ENCODE measurements around the gene HYOU1.
"Not testable (repeated sequence)": the region's sequence is repeated elsewhere in the genome, so short reads cannot be mapped to it uniquely, and the experiment has no call there.

The HYOU1 gene

GRCh38 chr11:119042927-119043326 lies 14.1 kb downstream of the HYOU1 start:
- DNase-seq, result no peak

DNA sequence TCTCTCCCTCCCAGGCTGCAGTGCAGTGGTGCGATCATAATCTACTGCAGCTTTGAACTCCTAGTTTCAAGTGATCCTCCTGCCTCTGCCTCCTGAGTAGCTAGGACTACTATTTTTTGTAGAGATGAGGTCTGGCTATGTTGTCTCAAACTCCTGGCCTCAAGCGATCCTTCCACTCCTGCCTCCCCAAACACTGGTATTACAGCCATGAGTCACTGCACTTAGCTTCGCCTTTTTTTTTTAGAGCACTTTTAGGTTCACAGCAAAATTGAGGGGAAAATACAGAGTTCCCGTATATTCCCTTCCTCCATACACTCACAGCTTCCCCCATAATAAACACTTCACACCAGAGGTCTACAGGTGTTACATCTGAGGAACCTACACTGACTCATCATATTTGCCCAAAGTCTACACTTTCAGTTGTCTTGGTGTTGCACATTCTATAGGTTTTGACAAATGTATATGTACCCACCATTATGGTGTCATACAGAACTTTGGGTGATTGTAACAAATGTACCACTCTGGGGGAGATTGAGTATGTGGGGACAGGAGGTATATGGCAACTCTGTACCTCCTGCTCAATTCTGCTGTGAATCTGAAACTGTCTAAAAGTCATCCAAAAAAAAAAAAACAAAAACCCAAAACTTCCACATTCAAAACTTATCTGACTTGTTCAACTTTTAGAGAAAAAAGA lies 15.0 kb downstream of the HYOU1 start:
- DNase-seq, result no peak

GRCh38 chr11:119039471-119039870 lies 17.5 kb downstream of the HYOU1 start:
- not testable (repeated sequence) for DNase-seq

DNA sequence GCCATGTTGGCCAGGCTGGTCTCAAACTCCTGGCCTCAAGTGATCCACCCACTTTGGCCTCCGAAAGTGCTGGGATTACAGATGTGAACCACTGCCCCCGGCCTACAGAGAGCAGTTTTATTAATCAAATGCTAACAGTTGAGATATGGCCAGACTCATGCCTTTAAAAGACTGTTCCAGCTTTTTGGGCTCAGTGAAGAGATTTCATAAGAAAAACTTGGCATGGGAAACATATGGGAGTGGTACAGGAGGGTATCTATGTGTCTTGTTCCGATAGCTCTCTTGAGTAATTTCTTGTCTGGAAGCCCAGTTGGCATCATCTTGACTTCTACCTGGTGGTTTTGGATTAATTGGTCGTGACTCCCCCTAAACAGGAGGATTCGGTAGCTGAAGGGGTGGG lies 18.1 kb downstream of the HYOU1 start:
- DNase-seq, result no peak

GRCh38 chr11:119034813-119035212 lies 22.2 kb downstream of the HYOU1 start:
- DNase-seq, result no peak

DNA sequence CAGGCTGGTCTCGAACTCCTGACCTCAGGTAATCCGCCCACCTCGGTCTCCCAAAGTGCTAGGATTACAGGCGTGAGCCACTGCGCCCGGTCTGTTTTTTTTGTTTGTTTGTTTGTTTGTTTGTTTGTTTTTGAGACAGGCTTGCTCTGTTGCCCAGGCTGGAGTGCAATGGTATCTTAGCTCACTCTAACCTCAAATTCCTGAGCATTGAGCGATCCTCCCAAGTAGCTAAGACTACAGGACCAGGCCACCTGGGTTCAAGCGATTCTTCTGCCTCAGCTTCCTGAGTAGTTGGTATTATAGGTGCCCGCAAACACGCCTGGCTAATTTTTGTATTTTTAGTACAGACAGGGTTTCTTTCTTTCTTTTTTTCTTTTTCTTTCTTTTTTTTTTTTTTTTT lies 23.6 kb downstream of the HYOU1 start:
- not testable (repeated sequence) for DNase-seq

GRCh38 chr11:119031912-119032280 lies 25.1 kb downstream of the HYOU1 start:
- DNase-seq, result no peak

DNA sequence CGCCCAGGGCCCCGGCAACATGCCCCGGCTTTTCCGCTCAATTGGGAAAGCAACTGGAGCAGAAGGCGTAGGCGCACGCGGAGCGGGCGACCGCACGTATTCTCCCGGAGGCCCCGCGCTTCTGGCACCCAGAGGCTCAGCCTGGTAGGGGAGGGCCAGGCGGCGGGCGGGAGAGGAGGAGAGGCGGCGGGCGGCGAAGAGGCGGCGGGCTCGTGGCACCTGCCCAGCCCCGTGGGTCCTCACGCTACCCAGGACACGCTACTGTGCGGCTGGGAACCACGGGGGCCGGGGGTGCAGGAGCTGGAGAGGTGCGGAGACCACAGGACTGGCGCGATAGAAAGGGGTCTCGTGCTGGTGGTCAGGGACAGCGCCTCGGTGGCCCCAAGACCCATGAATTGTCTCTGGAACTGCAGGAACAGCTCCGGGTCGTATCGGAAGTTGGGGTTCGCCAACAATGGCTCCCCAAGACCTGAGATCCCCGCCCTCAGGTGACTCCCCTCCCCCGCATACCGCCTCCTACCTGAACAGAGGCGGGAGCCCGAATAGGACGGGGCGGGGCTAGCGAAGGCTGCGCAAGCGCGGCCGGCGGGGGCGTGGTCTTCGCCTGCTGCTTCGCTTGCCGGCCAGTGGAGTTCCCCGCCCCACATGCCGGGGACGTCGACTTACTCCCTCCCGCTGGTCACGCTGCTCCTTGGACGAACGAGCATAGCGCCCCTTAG lies 26.5 kb downstream of the HYOU1 start, which contains the start of gene SLC37A4:
Gene SLC37A4, minus strand, starts transcription at position 549 of the 719 bp plus-strand sequence.
- peak; percentile 97 for DNase-seq

GRCh38 chr11:119030029-119030328 lies 27.0 kb downstream of the HYOU1 start:
- DNase-seq, result no peak

DNA sequence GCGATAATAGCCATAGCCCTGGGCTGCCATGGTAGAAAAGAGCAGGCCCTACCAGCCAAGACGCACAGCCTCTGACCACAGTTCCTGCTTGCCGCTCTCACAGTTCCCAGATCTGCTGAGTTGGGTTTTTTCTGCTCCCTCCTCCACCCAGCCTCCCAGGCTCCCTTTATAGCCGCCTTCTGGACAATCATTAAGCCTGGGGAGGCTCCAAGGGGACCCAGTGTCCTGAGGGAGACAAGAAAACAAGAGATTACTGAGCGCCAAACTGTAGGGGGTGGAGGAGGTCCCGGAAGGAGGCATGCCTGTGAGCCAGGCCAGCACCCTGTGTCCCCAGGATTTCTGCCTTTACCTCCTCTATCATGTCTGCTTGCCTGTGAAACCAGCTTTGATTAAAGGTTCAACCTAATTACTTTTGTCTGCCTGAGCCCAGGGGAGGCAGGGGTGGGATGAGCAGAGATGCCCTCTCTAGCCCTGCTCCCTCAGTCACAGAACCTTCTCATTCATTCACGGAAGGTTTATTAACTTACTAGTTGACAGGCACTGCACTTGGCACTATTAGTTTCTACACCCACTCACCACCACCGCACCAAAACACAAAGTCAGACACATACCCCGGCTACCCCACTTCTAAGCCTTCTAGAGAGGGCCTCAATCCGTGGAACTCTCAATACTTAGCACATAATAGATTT lies 27.5 kb downstream of the HYOU1 start:
- peak; percentile 41 for DNase-seq

GRCh38 chr11:119029069-119029339 lies 28.0 kb downstream of the HYOU1 start:
- DNase-seq, result no peak

DNA sequence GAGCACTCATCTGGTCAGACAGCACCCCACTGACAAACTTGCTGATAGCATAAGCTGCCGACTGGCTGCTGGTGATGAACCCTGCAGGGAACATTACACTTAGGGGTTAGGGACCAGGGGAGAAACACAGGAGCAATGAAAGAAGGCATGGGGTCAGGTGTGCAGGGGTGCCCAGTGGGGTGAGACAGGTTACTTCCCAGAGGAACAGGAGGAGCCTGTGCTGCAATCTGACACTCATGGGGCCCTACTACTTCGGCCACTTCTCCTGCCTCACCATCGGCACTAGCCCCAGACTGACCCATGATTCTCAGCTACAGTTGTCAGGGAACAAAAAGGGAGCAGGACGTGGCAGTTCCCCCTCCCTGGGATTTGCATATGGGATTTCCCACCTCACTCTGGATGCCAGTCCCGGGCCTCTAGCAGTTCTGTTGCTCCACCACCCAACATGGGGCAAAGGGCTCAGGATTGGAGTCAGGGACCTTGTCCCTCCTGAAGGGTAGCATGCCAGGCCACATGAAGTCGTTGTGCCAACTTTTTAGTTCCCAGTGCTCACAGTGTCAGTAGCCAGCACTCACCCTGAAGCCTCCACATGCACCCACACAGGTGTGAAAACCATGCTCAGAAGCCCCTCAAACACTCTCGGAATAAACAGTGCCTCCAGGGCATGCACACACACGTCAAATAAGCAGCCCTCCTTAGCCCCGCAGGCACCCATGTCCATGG lies 28.5 kb downstream of the HYOU1 start:
- no peak for DNase-seq

GRCh38 chr11:119027561-119028345 lies 29.3 kb downstream of the HYOU1 start:
- no peak for DNase-seq

GRCh38 chr11:119026970-119027369 lies 30.0 kb downstream of the HYOU1 start:
- no peak for DNase-seq

DNA sequence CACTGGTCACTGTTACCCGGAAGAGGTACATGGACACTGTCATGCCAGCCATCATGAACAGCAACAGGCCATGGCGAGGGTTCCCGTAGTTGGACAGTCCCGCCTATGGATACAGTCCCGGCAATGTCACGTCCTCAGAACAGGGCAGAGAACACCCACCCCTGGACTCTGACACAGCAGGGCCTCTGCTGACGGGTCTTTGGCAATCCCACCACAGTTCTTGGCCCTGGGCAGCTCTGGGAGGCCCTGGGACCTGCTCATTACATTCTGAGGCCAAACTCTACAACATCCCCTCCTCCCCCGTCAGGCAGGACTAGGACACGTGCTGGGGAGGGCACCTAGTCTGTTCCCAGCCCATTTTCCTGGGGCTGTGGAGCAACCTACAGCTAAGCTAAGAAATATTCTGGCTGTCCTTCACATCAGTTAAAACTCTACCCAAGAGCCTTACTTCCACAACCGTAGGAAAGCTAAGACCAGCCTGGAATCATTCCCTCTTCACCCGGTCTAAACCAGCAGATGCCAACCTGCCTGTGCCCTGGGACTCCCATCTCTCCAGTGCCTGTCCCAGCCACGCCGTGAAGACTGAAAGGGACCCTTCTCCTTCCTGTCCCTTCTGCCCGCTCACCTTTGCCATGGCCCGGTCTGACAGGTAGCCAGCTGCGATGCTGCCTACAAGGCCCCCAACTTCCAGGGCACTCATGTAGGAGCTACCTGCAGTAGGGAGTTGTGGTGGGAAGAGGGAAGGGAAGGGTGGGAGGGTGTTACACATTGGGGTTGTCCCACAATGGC lies 30.8 kb downstream of the HYOU1 start:
- no peak for DNase-seq

DNA sequence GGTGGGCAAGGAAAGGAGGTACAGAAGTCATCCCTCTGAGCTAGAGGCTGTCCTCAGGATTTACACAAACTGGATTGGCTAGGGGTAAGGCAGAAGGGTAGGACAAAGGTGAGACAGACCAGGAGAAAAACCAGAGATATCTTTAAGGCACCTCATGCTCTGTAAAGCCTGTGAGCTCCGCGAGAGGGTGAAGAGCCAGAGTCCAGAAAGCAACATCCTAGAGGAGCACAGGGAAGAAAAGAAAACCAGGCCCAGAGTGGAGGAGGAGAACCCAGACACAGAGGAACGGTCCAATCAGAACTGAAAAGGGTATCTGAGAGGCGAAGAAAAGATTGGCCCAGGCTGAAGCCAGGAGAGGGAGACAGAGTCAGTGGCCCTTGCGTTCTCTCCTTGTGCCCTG lies 31.5 kb downstream of the HYOU1 start:
- DNase-seq, result no peak

- no peak for DNase-seq
These were observed 31.9 kb downstream of the HYOU1 start for GRCh38 chr11:119025099-119025473.

DNA sequence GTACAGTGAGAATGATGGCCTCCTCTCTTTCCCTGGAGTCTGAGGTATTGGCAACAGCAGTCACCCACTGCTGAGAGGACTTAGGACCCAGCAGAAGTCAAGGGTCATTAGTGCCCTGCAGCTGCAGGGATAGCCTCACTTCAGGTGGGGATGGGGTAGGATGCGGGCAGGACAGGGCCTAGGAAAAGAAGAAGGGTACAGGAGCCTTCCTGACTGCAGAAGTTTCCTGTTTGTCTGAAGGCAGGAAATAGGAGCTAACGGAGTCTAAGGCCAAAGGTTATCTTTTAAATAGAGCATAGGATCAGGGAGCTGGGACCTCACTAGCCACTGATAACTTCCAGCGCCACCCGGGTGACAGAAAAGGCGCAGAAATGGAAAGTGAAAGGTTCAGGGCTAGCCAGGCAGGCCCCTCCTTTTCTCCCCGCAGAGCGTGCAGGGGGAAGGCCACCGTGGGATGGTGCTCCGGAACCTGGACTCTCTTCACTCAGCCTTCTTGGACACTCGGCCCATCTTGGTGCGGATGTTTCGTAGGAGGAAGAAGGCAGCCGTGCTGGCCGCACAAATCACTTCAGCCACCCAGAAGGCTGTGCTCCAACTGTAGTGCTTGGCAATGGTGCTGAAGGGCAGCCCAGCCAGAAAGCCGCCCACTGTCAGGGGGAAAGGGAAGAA lies 32.4 kb downstream of the HYOU1 start:
- no peak for DNase-seq

GRCh38 chr11:119023741-119024140 lies 33.3 kb downstream of the HYOU1 start:
- no peak for DNase-seq

DNA sequence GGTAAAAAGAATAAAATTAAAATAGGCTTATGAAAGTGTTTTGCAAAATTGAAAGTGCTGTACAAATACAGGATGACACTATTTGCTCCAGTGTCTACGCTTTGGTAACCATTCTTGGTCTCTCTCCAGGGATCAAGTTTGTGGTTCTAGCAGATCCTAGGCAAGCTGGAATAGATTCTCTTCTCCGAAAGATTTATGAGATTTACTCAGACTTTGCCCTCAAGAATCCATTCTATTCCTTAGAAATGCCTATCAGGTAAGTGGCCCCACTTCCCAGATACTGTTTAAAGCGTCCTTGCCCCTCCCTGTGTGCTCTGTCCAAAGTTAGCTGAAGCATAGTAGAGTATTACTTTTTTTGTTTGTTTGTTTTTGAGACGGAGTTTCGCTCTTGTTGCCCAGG lies 35.4 kb downstream of the HYOU1 start:
- no peak for DNase-seq

- DNase-seq, result no peak
These were observed 37.0 kb downstream of the HYOU1 start for GRCh38 chr11:119019996-119020395.
